ENCODE data around the gene ABHD12B.
A peak's percentile ranks its signal among the peaks of the same experiment; 100 is the strongest.
"Not testable (repeated sequence)": the region's sequence is repeated elsewhere in the genome, so short reads cannot be mapped to it uniquely, and the experiment has no call there.

ABHD12B gene

GRCh38 chr14:50839691-50840090, 32.2 kb upstream of the ABHD12B start:
- no peak for DNase-seq

DNA sequence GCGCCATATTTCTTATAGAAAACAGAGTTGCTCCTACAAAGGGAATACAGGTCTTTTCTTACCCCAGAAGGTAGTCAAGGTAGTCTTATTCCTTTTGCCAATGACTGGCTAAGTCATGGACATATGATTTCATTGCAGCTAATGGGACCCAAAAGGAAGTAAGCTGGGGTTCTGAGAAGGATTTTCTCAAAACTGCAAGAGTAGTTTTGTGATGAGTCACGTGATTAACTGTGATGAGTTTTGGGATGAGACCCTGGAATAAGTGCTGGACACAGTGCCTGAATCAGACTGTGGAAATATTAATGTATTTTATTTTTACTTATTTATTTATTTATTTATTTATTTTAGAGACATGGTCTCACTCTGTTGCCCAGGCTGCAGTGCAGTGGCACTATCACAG, 27.5 kb upstream of the ABHD12B start:
- no peak for DNase-seq

DNA sequence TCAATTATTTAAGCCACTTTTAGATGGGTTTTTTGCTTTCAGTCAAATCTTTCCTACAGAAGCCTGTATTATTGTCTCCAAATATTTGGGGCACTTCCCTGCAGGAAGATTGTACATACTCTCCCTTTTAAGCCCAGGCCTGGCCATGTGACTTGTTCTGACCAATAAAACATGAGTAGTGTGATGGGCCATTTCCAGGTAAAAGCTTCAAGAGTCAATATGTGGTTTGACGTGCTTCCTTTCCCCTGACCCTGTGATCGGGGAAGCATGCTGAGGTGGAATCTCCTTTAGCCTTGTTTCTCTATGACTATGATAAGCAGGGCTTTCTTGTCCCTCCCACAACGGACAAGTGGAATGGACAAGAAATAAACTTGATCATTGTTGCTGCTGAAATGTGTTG, 26.7 kb upstream of the ABHD12B start:
- DNase-seq: no peak

GRCh38 chr14:50846226-50846880, 25.5 kb upstream of the ABHD12B start:
- no peak for DNase-seq

DNA sequence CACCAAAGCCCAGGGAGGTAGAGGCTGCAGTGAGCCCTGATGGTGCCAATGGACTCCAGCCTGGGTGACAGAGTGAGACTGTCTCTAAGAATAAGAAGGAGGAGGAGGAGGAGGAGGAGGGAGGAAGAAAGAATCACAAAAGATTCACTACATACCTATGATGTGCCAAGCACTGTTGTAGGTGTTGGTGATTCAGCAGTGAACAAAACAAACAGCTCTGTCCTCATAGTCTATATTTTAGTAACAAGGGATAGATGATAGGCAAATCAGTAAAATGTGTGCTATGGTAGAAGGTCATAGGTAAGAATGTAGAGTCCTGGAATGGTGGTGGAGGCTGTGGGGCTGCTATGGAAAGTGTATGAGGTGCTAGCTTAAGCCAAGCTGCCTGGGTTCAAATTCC, 18.0 kb upstream of the ABHD12B start:
- DNase-seq: no peak

GRCh38 chr14:50854521-50854920, 17.3 kb upstream of the ABHD12B start:
- no peak for DNase-seq

- no peak for DNase-seq
These were observed 16.3 kb upstream of the ABHD12B start for GRCh38 chr14:50855558-50855957.

DNA sequence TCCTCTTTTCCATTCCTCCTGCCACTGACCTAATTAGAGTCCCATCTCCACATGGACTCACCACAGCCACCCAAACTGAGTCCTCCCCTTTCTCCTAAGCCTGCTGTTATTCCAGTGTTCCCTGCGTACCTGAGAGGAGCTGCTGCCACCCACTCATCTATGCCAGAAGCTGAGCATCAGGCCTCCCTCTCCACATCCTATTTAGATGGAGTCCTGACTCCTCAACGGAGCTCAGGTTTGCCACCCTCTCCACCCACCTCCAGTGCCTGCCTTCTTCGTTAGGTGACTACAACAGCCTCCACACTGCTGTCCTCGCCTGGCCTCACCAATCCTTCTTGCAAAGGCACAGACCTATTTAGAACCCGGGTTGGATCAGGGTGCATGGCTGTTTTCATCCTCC, 15.2 kb upstream of the ABHD12B start:
- DNase-seq: no peak

- no peak for DNase-seq
These were observed 12.6 kb upstream of the ABHD12B start for GRCh38 chr14:50859296-50859624.

- peak; percentile 90 for DNase-seq
These were observed 11.3 kb upstream of the ABHD12B start for GRCh38 chr14:50860478-50861086.

- DNase-seq: no peak
These were observed 9.8 kb upstream of the ABHD12B start for GRCh38 chr14:50862036-50862570.

DNA sequence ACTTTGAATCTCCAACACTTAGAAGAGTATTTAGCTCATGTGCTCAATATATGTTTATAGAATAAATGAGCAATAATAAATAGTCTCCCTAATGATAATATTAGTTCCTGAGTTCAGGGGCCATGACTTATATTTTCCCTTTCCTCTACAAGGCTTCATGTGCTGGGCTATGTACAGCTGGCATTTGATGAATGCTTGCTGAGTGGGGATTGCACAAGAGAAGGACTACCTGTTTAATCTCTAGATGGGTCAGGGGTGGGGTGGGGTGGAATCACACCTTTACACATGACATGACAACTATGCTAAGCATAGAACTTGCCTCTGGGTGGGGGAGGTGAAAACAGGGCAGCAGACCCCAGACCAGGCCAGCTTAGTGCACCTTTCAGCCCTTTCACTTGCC, 7.6 kb upstream of the ABHD12B start:
- DNase-seq: no peak

GRCh38 chr14:50864946-50865345, 6.9 kb upstream of the ABHD12B start:
- DNase-seq: no peak

GRCh38 chr14:50865391-50866076, 6.3 kb upstream of the ABHD12B start:
- no peak for DNase-seq

DNA sequence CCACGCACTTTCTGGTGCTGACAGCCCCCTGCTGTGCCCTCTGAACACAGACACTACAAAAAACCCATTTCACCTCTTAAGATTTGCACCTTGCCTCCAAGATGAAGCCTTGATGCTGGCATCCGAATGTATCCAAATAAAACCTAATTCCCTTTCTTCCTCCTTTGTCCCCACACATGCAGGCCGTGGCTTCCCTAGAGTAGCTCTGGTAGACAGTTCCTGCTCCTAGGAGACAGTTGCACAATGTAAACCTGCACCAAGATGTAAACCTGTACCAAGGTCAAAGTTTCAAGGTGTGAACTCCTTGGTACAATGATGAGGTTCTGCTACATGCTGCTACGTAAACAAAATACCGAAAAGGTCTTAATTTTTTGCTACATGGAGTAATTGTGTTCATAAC, 625 bp upstream of the ABHD12B start:
- no peak for DNase-seq

- DNase-seq: no peak
These were observed 2.9 kb downstream of the ABHD12B start for GRCh38 chr14:50874757-50875156.

- no peak for DNase-seq
These were observed 3.7 kb downstream of the ABHD12B start for GRCh38 chr14:50875359-50876070.

DNA sequence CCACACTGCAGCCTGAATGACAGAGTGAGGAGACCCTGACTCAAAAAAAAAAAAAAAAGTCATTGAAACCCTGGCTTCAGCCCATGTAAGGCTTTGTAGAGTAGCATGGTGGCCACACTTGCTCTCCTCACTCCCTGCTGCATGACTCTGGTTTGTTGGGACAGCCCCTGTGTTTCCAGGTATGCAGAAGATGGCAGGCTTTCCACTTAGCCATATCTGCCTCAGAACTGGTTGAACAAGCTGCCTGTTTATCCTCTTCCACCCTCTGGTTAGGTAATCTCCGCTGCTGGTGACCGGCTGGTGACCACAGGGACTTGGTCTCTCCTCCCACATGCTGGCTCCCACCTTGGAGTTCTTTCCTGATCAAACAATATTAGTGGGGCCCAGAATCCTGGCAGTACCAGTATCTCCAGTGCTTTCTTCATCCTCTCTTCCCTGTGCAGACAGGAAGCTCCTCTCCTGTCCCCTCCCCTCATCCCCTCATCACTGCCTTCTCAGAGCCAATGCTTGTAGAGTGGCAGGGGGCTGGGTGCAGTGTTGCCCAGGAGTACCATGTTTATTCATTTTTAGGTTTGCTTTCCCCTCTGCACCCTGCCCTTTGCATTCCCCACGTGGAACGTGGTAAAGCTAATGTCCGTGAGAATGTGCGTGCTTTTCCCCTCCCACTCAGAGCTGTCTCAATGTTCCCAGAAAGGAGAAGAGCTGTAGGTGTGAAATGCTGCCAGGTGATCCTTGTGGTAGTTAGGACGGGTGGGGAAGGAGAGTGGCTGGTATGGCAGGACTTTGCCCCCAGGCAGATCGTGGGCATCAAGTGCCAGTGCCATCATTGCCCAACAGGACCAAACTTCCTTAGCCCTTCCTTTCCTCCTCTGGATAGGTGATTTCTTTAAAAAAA, 11.3 kb downstream of the ABHD12B start:
- no peak for DNase-seq

DNA sequence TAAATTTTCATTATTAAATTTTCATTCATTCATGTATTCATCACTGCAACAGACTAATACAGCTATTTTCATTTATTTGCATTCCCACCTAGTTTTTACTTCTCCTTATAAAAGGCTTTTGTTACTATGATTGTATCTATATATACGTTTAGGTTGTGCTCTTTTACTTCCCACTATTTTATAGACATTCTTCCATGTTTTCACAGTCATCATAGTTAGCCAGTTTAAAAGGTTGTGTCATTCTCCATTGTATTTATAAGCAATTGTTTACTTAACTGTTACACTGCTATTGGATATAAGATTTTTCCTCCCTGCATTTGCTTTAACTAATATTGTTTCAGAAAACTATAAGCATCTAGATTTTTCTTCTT, 12.0 kb downstream of the ABHD12B start:
- DNase-seq: no peak

DNA sequence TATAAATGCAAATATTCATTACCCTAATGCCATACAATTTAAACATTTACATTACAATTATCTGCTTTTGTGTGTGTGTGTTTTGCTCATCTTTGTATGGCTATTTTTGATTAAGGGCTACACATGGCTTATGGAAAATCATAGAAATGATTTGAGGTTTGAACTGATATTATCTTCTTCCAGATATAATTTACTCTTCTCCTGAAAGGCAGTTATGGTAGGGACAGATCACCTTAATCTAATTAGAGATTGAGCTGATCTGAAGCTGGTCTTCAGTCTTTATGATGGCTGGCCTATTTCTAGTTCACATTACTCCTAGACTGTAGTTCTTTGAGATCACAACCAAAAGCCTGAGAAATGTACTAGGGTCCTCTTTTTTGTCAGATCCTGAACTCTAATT, 15.6 kb downstream of the ABHD12B start:
- no peak for DNase-seq

DNA sequence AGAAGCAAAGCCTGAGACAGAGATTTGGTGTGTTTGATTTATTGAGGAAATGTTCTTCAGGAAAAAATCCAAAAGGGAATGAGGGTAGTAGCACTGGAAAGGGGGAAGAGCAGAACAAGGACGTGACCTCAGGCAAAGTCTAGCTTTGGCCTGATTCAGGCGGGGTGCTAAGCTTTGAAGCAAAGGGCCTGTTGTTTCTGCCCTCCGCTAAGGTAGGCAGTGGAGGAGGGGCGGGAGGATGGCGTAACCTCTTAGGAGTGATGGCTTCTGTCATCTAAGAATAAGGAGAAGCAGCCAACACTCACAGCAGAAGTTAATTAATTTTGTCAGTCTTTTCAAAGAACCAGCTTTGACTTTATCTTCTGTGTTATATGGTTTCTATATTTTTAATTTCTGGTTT, 20.4 kb downstream of the ABHD12B start:
- no peak for DNase-seq

GRCh38 chr14:50896421-50896820, 24.6 kb downstream of the ABHD12B start:
- not testable (repeated sequence) for DNase-seq

DNA sequence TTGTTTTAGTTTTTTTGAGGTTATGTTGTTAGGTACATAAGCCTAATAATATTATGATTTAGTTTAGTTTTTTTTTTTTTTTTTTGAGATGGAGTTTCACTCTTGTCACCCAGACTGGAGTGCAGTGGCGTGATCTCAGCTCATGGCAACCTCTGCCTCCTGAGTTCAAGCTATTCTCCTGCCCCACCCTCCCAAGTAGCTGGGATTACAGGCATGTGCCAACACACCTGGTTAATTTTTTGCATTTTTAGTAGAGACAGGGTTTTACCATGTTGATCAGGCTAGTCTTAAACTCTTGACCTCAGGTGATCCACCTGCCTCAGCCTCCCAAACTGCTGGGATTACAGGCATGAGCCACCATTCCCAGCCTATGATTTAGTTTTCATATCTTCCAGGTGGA, 25.2 kb downstream of the ABHD12B start:
- not testable (repeated sequence) for DNase-seq

All from right hindlimb (tissue), 1 donor.